HG03521 (cell line): ENCODE results near the gene THEM5.
"Not testable (repeated sequence)": the region's sequence is repeated elsewhere in the genome, so short reads cannot be mapped to it uniquely, and the experiment has no call there.

Source experiments
- ATAC-seq: cut with Tn5 transposase; IDR thresholded peaks from one replicate; pipeline ENCODE4 v1.9.1; 2021; ENCODE audit warnings: mild to moderate bottlenecking, moderate library complexity; ENCODE audit not compliant: unreplicated experiment

The THEM5 gene, protein sequence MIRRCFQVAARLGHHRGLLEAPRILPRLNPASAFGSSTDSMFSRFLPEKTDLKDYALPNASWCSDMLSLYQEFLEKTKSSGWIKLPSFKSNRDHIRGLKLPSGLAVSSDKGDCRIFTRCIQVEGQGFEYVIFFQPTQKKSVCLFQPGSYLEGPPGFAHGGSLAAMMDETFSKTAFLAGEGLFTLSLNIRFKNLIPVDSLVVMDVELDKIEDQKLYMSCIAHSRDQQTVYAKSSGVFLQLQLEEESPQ

DNA sequence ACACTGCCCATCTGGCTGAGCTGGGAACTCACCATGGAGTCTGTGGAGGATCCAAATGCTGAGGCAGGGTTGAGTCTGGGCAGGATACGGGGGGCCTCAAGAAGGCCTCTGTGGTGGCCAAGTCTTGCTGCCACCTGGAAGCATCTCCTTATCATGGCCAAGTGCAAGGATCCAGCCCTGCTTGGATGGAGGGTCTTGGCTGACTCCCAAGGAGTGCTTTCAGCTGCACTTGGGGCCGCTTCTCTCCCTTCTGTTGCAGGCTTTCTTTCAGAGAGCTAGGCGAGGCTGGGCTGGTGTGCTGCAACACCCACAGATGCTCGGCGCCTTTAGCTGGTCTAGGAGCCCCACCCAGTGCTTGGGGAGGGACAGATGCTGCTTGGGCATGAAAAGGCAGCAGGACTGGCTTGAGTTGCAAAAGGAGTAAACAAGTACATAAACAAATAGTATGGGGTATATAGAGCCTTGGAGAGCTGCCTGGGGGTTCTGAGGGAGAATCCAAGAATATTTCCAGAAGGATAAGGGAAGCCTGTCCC lies at the start of gene THEM5:
Gene THEM5 (minus strand): TSS at position 302 of the 533 bp plus-strand sequence. CDS start 147 bp downstream, at position 155.
- no peak for ATAC-seq

DNA sequence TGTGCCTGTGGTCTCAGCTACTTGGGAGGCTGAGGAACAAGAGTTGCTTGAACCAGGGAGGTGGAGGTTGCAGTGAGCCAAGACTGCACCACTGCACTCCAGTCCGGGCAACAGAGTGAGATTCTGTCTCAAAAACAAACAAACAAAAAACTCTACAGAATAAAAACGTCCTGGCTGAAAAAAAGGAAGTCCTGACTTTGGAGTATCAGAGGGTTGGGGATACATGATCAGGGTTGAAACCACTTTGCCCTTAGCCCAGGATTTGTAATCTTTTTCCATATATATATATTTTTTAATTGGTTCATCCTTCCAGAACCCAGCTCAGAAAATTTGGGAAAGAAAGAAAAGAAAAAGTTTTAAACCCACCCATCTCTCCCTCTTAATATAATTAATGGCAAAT lies 49.3 kb upstream of the THEM5 start:
- ATAC-seq, result no peak

DNA sequence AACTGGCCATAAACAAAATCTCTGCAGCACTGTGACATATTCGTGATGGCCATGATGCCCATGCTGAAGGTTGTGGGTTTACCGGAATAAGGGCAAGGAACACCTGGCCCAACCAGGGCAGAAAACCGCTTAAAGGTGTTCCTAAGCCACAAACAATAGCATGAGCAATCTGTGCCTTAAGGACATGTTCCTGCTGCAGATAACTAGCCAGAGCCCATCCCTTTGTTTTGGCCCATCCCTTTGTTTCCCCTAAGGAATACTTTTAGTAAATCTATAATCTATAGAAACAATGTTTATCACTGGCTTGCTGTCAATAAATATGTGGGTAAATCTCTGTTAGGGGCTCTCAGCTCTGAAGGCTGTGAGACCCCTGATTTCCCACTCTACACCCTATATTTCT lies 47.3 kb upstream of the THEM5 start:
- not testable (repeated sequence) for ATAC-seq

DNA sequence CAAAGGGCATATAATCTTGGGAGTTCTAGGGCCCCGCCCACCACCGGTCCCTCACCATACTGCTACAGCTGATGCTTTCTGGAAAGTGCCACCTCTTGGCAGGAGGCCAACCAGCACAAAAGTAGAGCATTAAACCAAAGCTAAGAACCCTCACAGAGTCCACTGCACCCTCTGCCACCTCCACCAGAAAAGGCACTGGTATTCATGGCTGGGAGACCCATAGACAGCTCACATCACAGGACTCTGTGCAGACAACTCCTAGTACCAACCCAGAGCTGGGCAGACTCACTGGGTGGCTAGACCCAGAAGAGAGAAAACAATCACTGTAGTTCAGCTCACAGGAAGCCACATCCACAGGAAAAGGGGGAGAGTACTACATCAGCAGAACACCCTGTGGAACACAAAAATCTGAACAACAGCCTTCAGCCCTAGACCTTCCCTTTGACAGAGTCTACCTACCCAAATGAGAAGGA lies 45.0 kb upstream of the THEM5 start:
- ATAC-seq, result no peak

DNA sequence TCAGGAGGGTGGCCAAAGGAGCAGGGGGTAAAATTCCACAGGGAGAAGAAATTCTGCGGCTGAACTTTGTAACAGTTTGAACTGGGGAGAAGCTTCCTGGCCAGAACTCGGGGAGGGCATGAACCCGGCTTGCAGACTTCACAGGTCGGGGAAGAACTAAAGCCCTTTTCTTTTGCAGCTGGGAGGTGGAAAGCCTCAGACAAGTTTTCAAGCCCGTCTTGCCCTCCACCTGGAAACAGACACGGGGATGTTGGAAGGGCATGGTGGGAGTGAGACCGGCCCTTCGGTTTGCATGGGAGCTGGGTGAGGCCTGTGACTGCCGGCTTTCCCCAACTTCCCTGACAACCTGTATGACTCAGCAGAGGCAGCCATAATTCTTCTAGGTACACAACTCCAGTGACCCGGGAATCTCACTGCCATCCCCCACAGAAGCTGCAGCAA lies 44.5 kb upstream of the THEM5 start:
- no peak for ATAC-seq

DNA sequence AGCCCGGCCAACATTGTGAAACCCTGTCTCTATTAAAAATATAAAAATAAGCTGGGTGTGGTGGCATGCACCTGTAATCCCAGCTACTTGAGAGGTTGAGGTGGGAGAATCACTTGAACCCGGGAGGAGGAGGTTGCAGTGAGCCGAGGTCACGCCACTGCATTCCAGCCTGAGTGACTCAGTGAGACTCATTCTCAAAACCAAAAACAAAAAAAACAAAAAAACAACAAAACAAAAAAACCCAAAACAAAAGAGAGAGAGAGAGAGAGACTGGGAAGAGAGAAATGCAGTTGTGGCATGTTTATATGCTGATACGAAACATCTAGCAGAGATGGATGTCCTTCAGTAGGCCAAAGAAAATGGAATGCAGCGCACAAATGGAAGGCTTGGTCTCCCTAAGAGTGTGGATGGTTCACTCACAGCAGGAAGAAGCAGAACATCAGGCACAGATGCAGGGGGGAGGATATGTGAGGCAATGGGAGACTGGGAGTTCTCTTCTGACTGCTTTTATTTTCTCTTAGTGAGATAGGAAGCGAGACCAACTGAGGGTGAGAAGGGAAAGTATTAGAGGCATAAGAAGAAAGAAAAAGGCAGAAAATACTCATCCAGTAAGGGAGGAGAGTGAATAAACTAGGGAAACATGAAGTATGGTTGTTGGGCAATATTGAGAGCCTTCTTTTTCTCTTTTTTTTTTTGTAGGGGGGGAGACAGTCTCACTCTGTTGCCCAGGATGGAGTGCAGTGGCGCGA lies 39.8 kb upstream of the THEM5 start:
- ATAC-seq, result no peak

DNA sequence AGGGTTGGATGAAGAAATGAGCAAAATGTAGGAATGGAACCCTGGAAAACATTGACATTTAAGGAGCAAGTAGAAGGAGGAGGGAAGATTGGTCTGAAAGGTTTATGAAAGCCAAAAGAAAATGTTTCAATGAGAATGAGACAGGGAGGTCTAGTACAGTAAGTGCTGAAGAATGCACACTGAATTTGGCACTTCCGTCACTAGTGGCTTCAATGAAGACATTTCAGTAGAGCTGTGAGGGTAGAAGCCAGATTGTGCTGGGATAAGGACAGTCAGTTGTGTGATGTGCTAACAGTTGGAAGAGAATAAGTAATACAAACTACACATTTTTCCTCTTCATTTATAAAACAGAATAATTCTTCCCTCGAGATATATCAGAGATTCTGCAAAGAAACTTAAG lies 38.7 kb upstream of the THEM5 start:
- no peak for ATAC-seq

DNA sequence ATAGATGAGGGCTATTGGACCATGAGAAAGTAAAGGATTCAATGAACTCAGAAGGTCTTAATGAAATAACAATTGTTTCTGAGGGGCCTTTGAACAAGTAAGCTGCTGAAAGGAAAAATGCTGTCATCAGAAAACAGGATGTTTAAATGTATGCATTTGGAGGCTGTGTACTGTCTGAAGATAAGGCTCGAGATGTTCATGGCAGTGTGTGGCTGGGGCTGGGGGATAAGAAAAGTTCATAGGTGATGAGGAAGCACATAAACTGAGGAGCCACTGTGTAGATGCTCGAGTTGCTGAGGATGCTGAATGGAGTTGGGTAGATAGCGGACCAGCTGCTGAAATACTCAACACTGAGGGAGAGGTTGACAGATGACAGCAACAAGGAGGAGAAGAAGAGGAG lies 38.0 kb upstream of the THEM5 start:
- ATAC-seq, result no peak

DNA sequence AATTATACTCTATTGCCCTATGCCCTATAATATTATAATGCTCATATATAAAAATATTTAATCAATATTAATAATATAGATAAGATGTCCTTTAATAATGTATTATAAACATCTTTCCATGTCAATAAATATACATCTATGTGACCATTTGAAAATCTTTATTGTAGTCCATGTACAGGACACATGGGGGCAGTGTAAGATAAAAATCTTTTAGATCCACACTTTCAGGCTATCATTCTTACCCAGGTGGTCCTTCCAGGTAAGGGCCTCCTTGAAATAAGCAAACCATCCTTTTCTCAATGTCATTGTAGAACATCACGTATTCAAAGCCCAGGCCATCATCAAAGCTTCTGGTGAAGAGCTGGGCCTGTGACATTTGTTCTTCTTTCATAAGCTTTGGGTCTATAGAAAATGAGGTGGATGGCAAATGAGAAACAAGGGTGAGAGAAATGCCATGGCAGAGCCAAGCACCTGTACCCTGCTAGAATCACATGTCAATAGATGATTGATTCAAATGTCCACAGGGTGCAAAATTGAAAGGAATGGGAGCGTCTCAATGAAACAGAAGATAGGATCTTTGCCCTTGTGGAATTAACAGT lies 35.6 kb upstream of the THEM5 start:
- no peak for ATAC-seq

DNA sequence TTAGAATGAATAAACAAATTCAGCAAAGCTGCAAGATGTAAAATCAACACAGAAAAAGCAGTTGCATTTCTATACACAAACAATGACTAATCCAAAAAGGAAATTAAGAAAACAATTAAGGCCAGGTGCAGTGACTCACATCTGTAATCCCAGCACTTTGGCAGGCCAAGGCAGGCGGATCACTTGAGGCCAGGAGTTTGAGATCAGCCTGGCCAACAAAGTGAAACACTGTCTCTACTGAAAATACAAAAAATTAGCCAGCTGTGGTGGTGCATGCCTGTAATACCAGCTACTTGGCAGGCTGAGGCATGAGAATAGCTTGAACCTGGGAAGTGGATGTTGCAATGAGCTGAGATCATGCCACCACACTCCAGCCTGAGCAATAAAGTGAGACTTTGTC lies 33.5 kb upstream of the THEM5 start:
- no peak for ATAC-seq

DNA sequence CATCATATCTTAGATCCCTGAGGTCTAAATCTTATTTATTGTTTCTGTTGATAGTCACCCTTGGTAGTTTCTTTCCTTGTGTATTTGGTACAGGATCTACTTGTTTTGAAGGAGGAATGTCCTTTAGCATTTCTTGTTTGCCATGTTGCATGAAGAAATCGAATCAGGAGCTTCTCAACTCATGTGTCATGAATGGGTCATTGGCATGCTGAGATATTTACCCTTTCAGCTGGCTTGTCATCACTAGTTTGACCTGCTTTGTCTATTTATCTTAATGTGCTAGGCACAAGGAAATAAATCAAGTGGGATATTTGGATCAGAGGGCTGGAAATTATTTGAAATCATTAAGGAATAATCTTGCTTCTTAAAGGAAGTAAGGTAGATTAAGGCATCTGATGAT lies 32.0 kb upstream of the THEM5 start:
- no peak for ATAC-seq

DNA sequence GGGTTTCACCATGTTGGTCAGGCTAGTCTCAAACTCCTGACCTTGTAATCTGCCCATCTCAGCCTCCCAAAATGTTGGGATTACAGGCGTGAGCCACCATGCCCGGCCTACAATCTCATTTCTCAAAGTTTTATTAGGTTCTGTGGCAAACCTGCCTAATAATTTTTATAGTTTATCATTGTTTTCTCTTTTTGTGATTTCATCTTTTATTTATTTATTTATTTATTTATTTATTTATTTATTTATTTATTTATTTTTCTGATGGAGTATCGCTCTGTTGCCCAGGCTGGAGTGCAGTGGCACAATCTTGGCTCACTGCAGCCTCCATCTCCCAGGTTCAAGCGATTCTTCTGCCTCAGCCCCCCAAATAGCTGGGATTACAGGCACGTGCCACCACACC lies 31.4 kb upstream of the THEM5 start:
- not testable (repeated sequence) for ATAC-seq

DNA sequence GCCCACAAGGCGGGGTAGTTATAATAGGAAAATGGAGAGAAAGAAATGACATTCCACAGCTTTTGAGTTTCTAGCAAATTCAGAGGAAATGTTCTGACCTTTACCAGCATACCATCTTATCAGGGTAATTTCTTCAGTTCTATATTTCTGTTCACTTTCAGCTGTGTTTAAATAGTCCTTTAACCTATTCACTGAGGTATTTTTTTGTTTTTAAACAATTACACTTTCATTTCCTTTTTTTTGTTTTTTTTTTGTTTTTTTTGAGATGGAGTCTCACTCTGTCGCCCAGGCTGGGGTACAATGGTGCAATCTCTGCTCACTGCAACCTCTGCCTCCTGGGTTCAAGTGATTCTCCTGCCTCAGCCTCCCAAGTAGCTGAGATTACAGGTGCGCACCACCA lies 30.9 kb upstream of the THEM5 start:
- not testable (repeated sequence) for ATAC-seq

DNA sequence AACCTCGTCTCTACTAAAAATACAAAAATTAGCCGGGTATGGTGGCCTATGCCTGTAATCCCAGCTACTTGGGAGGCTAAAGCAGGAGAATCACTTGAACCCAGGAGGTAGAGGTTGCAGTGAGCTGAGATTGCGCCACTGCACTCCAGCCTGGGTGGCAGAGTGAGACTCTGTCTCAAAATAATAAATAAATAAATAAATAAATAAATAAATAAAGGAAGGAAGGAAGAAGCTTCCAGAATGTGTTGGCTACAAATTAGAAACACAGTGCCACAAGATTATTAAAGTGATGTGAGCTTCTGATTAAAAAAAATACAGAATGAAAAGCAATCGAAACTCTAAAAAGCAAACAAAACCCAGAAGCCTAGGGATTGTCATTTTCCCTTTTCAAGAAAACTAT lies 30.4 kb upstream of the THEM5 start:
- ATAC-seq, result not testable (repeated sequence)

DNA sequence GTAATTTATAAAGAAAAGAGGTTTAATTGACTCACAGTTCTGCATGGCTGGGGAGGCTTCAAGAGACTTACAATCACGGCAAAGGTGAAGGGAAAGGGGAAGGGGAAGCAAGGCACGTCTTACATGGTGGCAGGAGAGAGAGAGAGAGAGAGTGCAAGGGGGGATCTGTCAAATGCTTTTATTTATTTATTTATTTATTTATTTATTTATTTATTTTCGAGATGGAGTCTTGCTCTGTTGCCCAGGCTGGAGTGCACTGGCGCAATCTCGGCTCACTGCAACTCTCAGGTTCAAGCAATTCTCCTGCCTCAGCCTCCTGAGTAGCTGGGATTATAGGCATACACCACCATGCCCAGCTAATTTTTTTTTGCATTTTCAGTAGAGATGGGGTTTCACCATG lies 29.4 kb upstream of the THEM5 start:
- ATAC-seq, result not testable (repeated sequence)

DNA sequence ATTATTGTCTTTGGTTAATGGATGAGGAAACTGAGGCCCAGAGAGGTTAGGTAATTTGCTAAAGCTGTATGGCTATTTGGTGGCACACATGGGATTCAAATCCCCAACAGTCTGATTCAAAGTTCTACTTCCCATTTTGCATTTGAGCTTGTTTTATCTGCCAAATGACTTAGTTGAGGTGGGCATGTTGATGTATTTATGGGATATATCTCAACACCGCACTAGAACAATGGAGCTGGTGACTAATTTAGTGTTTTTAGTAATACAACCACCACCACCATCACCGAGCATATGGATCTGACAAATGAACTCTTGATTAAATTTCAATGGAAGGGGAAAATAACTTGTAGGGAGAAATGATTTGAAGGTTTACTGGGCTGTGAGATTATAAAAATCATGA lies 29.0 kb upstream of the THEM5 start:
- ATAC-seq, result no peak

DNA sequence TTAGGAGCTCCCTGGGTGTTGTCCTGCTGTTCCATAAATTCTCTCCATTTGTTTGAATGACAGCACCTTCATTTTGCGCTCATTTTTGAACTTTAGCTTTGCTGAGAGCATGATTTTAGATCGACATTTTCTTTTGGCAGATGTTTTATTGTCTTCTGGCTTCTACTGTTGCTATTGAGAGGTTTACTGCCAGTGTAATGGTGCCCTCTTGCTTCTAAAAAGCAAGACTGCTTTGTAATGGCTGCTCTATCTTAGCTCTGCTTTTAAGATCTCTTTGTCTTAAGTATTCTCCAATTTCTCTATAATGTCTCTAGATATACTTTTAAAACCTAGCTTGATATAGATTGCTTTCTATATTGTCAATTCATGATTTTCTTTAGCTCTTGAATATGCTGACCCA lies 28.0 kb upstream of the THEM5 start:
- ATAC-seq, result no peak

DNA sequence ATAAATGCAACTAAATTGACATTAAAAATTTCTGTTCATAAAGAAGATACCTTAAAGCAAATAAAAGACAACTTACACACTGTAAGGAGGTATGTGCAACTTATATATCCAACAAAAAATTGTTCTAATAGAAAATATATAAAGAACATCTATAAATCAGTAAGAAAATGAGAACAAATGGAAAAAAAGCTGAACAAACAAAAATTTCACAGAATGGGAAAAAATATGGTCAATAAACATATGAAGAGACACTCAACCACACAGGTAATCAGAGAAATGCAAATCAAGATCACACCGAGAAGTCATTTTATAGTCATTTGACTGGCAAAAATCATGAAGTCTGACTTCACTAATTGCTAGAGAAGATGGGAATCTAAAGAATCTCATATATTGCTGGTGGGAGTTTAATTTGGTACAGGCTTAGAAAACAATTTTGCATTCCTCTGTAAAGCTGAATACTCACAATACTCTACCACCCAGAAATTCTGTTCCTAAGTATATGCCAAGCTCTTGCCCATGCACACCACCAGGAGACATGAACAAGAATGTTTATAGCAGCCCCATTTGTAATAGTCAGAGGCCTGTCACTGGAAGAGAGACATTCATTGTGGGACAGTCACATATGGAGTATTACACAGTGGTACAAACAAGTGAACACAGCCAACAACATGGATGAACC lies 22.0 kb upstream of the THEM5 start:
- ATAC-seq, result no peak

DNA sequence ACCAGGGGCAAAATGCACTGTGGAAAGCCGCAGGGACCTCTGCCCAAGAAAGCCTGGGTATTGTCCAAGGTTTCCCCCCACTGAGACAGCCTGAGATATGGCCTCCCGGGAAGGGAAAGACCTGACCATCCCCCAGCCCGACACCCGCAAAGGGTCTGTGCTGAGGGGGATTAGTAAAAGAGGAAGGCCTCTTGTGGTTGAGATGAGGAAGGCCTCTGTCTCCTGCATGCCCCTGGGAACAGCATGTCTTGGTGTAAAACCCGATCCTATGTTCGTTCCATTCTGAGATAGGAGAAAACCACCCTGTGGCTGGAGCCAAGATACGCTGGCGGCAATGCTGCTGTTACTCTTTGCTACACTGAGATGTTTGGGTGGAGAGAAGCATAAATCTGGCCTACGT lies 19.3 kb upstream of the THEM5 start:
- ATAC-seq, result not testable (repeated sequence)

DNA sequence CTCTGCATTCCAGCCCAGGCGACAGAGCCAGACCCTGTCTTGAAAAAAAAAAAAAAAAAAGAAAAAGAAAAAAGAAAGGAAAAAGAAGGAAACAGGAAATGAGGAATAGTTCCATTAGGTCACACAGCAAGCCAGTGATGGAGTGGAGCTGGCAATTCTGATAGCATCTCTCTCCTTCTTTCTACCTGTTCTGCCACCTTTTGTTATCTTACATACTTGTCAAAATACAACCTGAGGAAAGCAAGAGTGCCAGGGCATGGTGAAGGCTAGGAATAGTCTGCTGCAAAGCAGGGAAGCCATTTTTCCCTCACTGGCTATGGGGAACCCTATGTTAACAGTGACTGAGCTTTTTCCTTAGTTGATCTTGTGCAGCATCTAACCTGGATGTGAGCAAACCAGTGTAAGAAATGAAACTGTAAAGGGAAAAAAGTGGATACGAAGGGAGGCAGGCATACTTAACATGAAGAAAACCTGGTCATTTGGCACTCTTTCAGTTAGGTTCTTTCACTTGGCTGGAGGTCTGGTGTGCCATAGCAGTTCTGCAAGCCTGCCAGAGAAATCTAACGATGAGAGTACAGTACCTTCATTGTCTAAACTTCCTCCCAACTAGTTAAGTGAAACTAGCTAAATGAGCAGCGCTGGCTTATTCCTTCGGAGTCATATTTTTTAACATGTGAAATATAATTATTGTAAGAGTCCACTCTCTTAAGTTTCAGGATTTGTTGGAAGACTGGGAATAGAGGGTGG lies 17.9 kb upstream of the THEM5 start:
- ATAC-seq, result no peak
